ENCODE data around the gene EML1.

DNA sequence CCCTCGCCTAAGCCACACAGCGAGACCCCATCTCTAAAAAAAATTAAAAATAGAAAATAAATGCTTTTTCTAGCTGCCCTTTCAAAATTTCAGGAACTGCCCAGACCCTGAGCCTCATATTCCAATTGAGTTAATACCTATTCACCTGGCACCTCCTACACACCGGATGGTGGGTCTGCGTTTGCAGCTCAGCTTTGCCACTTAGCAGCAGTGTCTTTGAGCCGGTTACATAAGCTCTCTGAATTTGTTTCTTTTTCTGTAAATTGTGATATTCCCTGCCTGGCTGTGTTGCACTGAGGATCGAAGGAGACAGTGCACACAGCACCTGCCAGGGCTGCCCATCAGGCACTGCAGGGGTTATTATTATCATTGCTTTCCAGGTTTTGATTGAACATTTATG, 125.6 kb downstream of the EML1 start:
- no peak for TF ChIP-seq TEAD3 (CRISPR knock-in tag; optimal IDR thresholded peaks at IDR 0.05; ENCODE audit: borderline replicate concordance)
- no peak for TF ChIP-seq TCF7L2 (IDR thresholded peaks at IDR 0.05; ENCODE audit: low read depth, low read length)
- TF ChIP-seq, protein P1, sequence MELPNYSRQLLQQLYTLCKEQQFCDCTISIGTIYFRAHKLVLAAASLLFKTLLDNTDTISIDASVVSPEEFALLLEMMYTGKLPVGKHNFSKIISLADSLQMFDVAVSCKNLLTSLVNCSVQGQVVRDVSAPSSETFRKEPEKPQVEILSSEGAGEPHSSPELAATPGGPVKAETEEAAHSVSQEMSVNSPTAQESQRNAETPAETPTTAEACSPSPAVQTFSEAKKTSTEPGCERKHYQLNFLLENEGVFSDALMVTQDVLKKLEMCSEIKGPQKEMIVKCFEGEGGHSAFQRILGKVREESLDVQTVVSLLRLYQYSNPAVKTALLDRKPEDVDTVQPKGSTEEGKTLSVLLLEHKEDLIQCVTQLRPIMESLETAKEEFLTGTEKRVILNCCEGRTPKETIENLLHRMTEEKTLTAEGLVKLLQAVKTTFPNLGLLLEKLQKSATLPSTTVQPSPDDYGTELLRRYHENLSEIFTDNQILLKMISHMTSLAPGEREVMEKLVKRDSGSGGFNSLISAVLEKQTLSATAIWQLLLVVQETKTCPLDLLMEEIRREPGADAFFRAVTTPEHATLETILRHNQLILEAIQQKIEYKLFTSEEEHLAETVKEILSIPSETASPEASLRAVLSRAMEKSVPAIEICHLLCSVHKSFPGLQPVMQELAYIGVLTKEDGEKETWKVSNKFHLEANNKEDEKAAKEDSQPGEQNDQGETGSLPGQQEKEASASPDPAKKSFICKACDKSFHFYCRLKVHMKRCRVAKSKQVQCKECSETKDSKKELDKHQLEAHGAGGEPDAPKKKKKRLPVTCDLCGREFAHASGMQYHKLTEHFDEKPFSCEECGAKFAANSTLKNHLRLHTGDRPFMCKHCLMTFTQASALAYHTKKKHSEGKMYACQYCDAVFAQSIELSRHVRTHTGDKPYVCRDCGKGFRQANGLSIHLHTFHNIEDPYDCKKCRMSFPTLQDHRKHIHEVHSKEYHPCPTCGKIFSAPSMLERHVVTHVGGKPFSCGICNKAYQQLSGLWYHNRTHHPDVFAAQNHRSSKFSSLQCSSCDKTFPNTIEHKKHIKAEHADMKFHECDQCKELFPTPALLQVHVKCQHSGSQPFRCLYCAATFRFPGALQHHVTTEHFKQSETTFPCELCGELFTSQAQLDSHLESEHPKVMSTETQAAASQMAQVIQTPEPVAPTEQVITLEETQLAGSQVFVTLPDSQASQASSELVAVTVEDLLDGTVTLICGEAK (IDR thresholded peaks at IDR 0.05), result no peak
- TF ChIP-seq, protein P1 (CRISPR knock-in tag; IDR thresholded peaks at IDR 0.05), result no peak
- no peak for TF ChIP-seq IKZF1 (IDR thresholded peaks at IDR 0.05)
- TF ChIP-seq, protein P2, sequence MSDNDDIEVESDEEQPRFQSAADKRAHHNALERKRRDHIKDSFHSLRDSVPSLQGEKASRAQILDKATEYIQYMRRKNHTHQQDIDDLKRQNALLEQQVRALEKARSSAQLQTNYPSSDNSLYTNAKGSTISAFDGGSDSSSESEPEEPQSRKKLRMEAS (IDR thresholded peaks at IDR 0.05), result no peak
- no peak for TF ChIP-seq SRY (CRISPR knock-in tag; IDR thresholded peaks at IDR 0.05)
- no peak for TF ChIP-seq ETV6 (CRISPR knock-in tag; conservative IDR thresholded peaks at IDR 0.05)
